ENCODE measurements around the gene TXLNA.

DNA sequence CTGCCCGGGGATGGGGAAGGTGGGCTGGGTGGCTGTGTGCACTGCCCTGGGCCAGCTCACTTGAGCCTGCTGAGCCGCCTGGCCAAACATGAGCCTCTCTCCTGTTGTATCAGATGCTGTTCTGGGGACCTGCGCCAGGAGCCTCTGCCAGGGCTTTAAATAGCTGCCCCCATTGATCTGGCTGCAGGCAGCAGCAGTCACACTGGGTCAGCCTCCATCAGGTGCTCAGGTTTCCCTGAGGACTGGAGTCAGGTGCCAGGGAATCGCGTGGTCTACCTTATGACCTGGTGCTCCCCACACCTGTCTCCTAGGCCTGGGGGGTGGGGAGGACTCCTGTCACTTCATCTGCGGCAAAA lies 20.2 kb downstream of the TXLNA start:
- TF ChIP-seq POLR2A (IDR thresholded peaks at IDR 0.05; ENCODE audit: low read length) (peak; percentile 11), GATA1 (IDR thresholded peaks at IDR 0.05; ENCODE audit: low read depth, low read length) (no peak)
